Measurements from ENCODE around the gene BAHD1.

BAHD1 gene

DNA sequence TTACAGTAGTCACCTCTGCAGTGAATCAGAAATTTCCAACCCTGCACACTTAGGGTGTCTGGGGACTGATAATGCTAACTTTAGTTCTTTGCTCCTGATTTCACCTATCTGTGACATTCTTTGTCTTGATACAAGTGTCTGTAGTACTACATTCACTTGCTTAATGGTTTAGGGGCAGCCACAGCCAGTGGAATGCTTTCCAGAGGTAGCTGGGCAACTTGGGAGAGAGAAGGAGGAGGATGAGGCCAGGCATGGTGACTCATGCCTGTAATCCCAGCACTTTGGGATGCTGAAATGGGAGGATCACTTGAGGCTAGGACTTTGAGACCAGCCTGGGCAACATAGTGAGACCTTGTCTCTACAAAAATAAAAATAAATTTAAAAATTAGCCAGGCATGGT lies 8.5 kb downstream of the BAHD1 start:
- Histone ChIP-seq H3K27me3 (ENCODE audit: insufficient read depth, poor library complexity, severe bottlenecking) (no peaks in the 10 kb centered on the region), H3K27ac (replicated peaks) (no peak overlapping the region), H3K4me3 (replicated peaks; ENCODE audit: insufficient read depth, low read length) (no peak overlapping the region)
- no peak for DNase-seq (ENCODE audit: low read depth in 1 of 2, low spot score in 1 of 2)
- TF ChIP-seq POLR2AphosphoS5 (IDR thresholded peaks at IDR 0.05; ENCODE audit: low read depth) (no peak), CTCF (IDR thresholded peaks at IDR 0.05; ENCODE audit: insufficient read depth, low read length) (no peak), SPI1 (IDR thresholded peaks at IDR 0.05; ENCODE audit: borderline replicate concordance, low read depth) (no peak), GABPA (IDR thresholded peaks at IDR 0.05; ENCODE audit: low read depth) (no peak)
- TF ChIP-seq, protein P1, sequence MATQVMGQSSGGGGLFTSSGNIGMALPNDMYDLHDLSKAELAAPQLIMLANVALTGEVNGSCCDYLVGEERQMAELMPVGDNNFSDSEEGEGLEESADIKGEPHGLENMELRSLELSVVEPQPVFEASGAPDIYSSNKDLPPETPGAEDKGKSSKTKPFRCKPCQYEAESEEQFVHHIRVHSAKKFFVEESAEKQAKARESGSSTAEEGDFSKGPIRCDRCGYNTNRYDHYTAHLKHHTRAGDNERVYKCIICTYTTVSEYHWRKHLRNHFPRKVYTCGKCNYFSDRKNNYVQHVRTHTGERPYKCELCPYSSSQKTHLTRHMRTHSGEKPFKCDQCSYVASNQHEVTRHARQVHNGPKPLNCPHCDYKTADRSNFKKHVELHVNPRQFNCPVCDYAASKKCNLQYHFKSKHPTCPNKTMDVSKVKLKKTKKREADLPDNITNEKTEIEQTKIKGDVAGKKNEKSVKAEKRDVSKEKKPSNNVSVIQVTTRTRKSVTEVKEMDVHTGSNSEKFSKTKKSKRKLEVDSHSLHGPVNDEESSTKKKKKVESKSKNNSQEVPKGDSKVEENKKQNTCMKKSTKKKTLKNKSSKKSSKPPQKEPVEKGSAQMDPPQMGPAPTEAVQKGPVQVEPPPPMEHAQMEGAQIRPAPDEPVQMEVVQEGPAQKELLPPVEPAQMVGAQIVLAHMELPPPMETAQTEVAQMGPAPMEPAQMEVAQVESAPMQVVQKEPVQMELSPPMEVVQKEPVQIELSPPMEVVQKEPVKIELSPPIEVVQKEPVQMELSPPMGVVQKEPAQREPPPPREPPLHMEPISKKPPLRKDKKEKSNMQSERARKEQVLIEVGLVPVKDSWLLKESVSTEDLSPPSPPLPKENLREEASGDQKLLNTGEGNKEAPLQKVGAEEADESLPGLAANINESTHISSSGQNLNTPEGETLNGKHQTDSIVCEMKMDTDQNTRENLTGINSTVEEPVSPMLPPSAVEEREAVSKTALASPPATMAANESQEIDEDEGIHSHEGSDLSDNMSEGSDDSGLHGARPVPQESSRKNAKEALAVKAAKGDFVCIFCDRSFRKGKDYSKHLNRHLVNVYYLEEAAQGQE (IDR thresholded peaks at IDR 0.05; ENCODE audit: insufficient replicate concordance, low read depth), result no peak

DNA sequence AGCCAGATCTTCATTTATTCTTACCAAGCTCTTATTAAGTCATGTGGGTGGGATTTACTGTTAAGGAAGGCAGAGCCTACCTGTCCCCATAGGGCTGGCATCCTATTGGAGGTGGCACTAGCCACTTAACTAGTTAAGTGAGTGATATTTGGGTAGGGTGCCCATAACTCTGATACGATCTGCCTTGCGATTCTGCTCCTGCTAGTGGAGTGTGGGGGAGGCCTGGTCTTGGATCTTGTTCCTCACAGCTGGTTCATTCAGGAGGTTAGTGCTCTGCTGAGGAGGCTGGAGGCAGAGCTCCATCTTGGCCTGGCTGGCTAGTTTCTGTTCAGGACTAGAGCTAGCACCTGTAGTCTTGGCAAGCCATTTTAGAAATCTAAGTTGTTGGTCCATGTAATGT lies 9.3 kb downstream of the BAHD1 start:
- no peak overlapping the region for H3K4me3 ChIP-seq (replicated peaks; ENCODE audit: insufficient read depth, low read length)
- TF ChIP-seq CTCF (IDR thresholded peaks at IDR 0.05; ENCODE audit: insufficient read depth, low read length) (no peak), GABPA (IDR thresholded peaks at IDR 0.05; ENCODE audit: low read depth) (no peak), POLR2AphosphoS5 (IDR thresholded peaks at IDR 0.05; ENCODE audit: low read depth) (no peak), SPI1 (IDR thresholded peaks at IDR 0.05; ENCODE audit: borderline replicate concordance, low read depth) (no peak)
- TF ChIP-seq, protein P1 (IDR thresholded peaks at IDR 0.05; ENCODE audit: insufficient replicate concordance, low read depth), result no peak
- no peak for DNase-seq (ENCODE audit: low read depth in 1 of 2, low spot score in 1 of 2)

DNA sequence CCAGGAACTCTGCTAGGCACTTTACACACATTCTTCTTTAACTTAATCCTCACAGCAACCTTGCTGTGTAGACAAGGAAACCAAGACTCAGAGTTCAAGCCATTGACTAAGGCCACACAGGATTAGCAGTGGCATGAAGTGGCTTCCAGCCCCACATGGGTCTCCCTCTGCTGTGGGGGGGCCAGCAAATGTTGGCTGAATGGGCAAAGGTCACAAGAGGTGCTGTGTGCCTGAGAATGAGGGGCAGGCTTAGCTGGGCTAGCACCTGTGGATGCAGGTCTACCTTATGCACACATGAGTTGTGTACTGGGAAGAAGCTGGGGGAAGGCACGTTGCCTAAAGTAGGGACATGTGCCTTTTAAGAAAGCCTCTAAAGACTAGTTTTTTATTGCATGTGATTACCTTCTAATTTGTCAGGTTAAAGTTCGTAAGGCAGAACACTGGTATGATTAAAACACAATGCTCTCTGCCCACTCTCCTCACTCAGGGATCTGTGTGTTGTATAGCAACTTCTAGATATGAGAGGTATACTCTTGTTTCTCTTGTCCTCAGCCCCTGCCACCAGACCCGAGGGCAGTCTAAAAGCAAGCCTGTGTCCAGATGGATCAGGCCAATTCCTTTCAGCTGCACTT lies 10.9 kb downstream of the BAHD1 start:
- no peak overlapping the region for H3K27ac ChIP-seq (replicated peaks)
- no peak for DNase-seq (ENCODE audit: low read depth in 1 of 2, low spot score in 1 of 2)
- H3K4me3 ChIP-seq (replicated peaks; ENCODE audit: insufficient read depth, low read length), result no peak overlapping the region
- H3K27me3 ChIP-seq (ENCODE audit: insufficient read depth, poor library complexity, severe bottlenecking), result no peaks in the 10 kb centered on the region
- TF ChIP-seq GABPA (IDR thresholded peaks at IDR 0.05; ENCODE audit: low read depth) (no peak), CTCF (IDR thresholded peaks at IDR 0.05; ENCODE audit: insufficient read depth, low read length) (no peak), SPI1 (IDR thresholded peaks at IDR 0.05; ENCODE audit: borderline replicate concordance, low read depth) (no peak), POLR2AphosphoS5 (IDR thresholded peaks at IDR 0.05; ENCODE audit: low read depth) (no peak)
- TF ChIP-seq, protein P1 (IDR thresholded peaks at IDR 0.05; ENCODE audit: insufficient replicate concordance, low read depth), result no peak

More for the DNA sequence above, 9.3 kb downstream of the BAHD1 start:
- no peaks in the 10 kb centered on the region for H3K27me3 ChIP-seq (ENCODE audit: insufficient read depth, poor library complexity, severe bottlenecking)
- no peak overlapping the region for H3K27ac ChIP-seq (replicated peaks)
